GM19328 (cell line): Measurements from ENCODE around the gene MARCHF6.
"Not testable (repeated sequence)": the region's sequence is repeated elsewhere in the genome, so short reads cannot be mapped to it uniquely, and the experiment has no call there.

Experiments
- ATAC-seq: cut with Tn5 transposase; IDR thresholded peaks from one replicate; pipeline ENCODE4 v1.9.1; 2021; ENCODE audit warnings: mild to moderate bottlenecking, moderate library complexity; ENCODE audit not compliant: unreplicated experiment

The MARCHF6 gene

DNA sequence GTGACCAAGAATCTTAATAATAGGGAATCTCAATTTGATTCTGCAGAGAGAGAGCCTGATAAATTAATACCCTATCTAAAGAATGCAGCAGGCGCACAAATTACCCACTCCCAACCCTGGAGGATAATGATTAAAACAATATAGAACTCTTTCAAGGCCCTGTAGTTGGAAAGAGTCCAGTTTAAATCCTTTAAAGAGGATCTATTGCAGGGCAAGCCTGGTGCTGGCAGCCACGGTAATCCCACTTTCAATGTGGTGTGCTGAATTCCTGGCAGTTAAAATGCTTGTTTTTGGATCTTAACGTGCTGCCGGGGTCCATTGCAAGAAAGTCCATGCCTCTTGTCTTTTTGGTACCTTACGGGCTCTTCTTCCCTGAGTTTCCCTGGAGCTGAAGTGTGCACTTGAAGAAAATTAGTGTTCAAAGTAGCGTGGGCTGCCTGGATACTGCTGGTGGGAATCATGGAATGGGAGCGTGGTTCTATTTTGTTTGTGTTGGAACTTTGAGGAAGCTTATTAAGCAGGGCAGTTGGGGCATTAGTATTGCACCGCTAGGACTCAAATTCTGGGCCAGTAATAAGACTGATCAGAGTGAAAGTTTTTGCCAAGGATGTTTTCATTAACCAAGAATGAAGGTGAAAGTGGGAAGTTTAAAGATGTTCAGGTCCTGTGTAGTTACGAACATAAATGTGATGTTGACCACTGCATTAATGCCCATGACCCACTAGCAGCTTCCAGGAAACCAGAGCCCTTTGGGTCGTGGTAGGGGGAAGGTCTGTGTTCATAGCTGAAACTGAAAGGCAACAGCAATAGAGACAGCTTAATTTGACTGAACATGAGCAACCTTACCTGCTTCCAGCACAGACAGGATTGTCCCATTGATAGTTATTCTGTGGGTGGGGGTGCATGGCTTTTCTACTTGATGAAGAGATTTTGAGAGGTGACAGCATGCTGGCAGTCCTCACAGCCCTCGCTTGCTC lies 20.8 kb downstream of the MARCHF6 start:
- ATAC-seq: no peak

DNA sequence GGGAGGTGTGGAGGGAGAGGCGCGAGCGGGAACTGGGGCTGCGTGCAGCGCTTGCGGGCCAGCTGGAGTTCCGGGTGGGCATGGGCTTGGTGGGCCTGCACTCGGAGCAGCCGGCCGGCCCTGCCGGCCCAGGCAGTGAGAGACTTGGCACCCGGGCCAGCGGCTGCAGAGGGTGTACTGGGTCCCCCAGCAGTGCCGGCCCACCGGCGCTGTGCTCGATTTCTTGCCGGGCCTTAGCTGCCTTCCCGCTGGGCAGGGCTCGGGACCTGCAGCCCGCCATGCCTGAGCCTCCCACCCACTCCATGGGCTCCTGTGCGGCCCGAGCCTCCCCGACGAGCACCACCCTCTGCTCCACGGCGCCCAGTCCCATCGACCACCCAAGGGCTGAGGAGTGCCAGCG lies 21.7 kb downstream of the MARCHF6 start:
- not testable (repeated sequence) for ATAC-seq

DNA sequence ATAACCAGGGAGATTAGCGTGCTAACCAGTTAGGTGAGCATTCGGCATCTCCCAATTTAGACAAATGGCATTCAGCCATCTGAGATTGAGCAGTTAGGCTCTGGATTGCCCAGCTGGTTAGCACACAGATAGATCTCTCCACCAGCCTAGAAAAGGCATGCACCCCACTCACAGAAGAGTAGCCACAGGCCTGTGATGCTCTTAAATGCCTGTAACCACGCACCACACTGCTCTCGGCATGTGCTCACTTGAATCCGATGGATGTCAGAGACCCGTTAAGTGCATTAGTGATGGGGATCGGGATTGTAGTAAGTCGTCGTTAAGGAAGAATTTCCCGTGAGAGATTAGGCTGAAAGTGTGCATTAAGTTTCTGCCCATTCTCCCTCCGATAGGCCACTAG lies 23.0 kb downstream of the MARCHF6 start:
- ATAC-seq: no peak

DNA sequence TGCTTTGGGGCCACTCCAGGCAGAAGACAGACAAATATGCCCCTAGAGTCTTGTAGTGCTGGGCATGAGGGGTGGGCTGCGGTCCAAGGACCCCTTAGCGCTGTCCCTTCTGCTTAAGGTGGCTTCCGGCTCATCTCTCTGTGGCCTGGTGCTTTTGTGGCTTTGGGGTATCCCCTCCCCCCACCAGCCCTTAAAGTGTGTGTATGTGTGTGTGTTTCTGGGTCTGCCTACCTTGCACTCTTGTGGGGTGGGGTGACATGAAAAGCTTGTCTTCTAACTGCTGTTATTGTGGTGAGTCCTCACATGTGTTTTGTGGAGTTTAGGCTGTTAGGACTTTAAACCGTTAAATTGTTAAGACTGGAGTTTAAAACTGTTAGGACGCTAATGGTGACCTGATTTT lies 23.6 kb downstream of the MARCHF6 start:
- no peak for ATAC-seq

DNA sequence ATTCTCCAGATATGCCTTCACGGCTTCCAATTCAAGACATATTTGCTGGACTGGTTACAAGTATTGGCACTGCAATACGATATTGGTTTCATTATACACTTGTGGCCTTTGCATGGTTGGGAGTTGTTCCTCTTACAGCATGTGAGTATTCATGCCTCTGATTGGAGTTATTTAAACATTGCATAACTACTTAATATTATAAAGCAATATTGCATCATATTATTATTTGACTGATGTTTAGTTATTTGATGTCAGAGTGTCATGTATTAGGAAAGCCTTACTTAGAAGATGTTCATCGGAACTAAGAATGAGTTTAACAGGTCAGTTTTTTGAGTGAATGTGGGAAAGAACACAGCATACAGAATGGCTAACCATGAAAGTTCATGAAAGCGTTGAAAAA lies 28.3 kb downstream of the MARCHF6 start:
- ATAC-seq: no peak

DNA sequence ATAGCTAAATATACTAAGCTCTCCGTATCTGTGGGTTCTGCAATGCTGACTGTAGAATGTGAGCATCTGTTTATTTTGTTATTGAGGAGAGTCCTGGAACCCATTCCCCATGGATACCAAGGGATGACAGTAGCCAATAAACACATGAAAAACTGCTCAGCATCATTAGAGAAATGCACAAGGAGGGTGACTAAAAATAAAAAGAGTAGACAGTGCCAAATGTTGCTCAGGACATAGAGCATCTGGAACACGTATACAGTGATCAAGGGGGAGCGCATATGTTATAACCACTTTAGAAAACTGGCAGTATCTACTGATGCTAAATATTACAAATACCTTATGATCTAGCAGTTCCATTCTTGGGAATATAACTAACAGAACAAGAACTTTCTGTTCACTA lies 31.0 kb downstream of the MARCHF6 start:
- no peak for ATAC-seq

DNA sequence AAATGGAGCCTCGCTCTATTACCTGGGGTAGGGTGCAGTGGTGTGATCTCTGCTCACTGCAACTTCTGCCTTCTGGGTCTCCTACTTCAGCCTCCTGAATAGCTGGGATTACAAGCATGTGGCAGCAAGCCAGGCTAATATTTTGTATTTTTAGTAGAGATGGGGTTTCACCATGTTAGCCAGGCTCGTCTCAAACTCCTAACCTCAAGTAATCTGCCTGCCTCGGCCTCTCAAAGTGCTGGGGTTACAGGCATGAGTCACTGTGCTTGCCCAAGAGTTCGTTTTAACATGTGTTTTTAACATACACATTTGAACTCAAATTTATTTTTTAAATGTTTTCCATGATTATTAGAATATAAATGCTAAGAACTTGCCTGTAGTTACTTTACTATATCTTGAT lies 34.2 kb downstream of the MARCHF6 start:
- ATAC-seq: no peak

DNA sequence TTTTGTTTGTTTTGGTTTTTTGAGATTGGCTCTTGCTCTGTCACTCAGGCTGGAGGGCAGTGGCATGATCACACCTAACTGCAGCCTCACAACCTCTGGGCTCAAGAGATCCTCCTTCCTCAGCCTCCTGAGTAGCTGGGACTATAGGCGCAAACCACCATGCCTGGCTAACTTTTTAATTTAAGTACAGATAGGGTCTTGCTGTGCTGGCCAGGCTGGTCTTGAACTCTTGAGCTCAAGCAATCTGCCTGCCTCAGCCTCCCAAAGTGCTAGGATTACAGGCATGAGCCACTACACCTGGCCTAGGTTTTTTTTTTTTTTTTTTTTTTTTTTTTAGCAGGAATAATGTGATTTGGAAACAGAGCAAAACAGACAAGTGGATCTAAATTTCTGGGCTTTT lies 37.6 kb downstream of the MARCHF6 start:
- no peak for ATAC-seq

DNA sequence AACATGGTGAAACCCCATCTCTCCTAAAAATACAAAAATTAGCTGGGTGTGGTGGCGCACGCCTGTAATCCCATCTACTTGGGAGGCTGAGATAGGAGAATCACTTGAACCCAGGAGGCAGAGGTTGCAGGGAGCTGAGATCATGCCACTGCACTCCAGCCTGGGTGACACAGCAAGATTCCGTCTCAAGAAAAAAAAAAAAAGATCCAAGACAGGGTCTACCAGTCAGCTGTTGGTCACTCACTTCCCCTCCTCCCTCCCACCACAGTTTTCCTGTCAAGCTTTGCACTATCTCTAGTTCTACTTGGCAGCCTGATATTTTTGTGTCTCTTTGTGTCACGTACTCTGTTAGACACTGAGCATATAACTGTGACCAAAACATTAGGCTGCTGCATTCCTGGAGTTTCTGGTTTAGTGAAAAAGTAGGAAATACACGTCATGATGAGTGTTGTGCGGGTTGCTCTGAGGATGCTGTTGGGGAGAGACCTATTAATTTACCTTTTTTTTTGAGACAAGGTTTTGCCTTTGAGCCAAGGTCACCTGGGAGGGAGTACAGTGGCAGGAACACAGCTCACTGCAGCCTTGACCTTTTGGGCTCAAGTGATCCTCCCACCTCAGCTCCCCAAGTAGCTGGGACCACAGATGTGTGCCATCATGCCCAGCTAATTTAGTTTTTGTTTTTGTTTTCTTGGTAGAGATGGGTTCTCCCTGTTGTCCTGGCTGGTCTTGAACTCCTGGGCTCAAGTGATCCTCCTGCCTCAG lies 39.3 kb downstream of the MARCHF6 start:
- ATAC-seq: not testable (repeated sequence)

DNA sequence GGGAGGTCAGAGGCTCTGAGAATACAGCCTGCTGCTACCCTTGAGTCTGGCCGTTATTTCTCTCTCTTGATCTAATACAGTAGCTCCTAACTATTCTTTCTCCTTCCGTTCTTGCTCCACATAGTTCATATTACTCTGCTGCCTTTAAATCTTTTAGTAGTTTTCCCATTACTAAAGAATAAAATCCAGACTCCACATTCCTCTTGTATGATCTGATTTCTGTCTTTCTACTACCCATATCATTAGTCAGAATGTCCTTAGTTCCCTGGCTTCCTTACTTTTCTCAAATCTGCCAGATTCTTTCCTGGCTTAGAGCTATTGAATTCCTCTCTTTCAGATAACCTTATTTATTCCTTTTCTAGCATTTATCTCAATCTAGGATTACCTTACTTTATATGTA lies 40.0 kb downstream of the MARCHF6 start:
- ATAC-seq: no peak

DNA sequence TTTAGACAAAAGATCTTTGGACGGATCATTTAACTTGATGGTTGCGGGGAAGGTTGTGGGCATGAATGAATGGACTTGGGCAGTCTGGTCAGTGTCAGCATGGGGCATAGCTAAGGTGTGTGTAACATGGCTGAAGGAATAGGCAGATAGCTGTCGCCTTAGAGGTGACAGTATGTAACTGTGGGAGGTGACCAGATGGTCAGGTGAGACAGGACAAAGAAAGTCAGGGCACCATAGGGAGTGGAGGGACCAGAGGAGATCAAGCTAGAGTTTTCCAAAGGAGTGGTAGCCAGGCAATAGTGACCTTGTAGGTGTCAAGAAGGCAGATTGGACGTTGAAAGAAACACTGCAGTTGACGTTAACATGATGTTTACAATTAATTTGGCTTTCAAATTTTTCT lies 43.1 kb downstream of the MARCHF6 start:
- ATAC-seq: no peak

DNA sequence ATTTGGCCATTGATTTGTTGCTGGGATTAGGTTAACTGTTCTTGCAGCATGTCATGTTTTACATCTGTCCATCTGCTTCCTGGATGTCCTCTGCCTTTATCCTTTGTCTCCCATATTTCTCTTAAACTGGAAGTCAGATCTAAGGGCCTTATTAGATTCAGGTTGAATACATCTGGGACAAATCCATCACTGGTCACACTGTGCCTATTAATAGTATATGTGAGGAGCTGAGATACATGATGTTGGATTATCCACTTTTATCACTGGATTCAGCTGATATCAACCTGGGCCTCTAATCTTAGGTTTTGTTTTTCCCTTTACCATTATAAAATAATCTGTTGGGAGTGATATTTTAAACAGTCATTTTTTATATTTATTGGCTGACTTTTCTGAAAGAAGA lies 46.3 kb downstream of the MARCHF6 start:
- no peak for ATAC-seq

DNA sequence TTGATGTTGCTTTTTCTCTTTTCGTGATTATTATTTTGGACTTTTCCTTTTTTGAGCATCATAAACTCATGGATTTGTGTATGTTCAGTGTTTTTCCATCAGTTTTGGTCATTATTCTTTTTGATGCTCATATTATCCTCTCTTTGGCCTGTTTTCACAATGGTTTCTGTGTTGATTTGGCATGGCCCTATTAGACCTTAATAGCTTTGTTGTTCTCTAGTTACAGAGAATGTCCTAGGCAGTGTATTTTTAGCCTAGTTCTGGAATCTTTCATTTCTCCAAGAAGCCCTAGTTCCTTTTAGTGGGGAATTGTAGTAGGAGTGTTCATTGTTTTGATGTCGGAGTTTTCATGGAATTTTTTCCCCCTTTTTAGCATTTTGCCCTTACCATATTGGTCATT lies 46.9 kb downstream of the MARCHF6 start:
- ATAC-seq: no peak

DNA sequence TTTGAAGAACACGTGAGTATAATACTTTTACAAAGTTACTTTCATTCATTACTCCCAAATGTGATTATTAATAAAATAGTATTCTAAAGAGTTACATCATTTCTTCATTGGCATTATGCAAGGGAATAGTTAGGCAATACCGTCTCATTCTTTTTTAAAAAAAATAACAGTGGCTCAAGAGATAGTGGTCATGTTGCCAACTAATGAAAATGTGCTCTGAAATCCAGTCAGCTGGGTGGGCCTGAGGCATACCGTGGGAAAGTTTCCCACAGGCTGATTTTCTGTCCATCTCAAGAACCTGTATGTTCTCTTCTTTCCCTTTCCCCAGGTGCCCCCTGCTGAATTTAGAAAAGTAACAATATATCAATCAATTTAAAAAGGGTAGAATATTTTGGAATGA lies 47.3 kb downstream of the MARCHF6 start:
- no peak for ATAC-seq

DNA sequence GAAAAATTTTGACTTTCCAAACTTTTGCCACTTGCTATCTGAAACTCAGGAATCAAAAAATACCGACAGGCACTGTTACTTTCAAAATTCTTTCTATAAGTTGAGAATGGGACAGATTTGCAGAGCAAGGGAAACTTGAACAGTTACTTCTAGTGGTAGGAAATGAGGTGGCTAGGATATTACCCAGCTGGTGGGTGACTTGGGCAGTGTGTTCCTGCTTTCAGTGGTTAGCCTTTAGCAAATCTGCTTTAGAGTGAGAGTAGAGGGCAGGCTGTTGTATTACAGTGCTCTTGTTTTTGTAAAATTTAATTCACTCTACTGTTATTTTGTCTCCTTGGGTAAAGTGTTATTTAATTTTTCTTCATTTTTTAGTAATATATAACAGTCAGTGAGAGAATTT lies 48.0 kb downstream of the MARCHF6 start:
- ATAC-seq: no peak
